Measurements from ENCODE around the gene SPOCK3.

Gene SPOCK3

DNA sequence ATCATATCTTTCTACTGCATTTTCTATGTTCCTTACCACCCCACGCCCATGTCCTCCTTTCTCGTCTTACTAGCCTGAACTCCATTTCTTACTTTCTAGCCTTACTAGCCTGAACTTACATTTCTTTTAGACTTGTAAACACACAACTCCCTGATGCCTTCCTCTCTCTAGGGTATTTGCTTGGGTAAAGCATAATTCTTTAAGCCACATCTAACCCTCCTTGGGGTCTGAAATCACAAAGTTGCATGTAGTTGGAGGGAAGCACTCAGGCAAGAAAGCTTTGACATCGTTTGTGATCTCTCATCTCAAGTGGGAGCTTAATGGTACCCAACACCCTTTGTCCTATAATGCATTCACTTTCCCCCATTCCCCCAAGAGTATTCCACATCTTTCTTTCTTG is 124.4 kb downstream of the SPOCK3 start:
- TF ChIP-seq, protein P1, sequence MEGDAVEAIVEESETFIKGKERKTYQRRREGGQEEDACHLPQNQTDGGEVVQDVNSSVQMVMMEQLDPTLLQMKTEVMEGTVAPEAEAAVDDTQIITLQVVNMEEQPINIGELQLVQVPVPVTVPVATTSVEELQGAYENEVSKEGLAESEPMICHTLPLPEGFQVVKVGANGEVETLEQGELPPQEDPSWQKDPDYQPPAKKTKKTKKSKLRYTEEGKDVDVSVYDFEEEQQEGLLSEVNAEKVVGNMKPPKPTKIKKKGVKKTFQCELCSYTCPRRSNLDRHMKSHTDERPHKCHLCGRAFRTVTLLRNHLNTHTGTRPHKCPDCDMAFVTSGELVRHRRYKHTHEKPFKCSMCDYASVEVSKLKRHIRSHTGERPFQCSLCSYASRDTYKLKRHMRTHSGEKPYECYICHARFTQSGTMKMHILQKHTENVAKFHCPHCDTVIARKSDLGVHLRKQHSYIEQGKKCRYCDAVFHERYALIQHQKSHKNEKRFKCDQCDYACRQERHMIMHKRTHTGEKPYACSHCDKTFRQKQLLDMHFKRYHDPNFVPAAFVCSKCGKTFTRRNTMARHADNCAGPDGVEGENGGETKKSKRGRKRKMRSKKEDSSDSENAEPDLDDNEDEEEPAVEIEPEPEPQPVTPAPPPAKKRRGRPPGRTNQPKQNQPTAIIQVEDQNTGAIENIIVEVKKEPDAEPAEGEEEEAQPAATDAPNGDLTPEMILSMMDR (IDR thresholded peaks at IDR 0.05; ENCODE audit: low read depth, low read length, missing control alignments) = no peak
- no peak for DNase-seq (ENCODE audit: low read depth)
- no peak overlapping the region for H3K4me3 ChIP-seq (ENCODE audit: low read depth, low read length)

- TF ChIP-seq, protein P1 (IDR thresholded peaks at IDR 0.05; ENCODE audit: low read depth, low read length, missing control alignments) = no peak
- no peak for DNase-seq (ENCODE audit: low read depth)
- no peak overlapping the region for H3K4me3 ChIP-seq (ENCODE audit: low read depth, low read length)
Observed at GRCh38 chr4:167105857-167106256, 128.4 kb downstream of the SPOCK3 start.

GRCh38 chr4:167102475-167102874 is 131.8 kb downstream of the SPOCK3 start:
- TF ChIP-seq, protein P1 (IDR thresholded peaks at IDR 0.05; ENCODE audit: low read depth, low read length, missing control alignments) = no peak
- no peak for DNase-seq (ENCODE audit: low read depth)
- no peak overlapping the region for H3K4me3 ChIP-seq (ENCODE audit: low read depth, low read length)

GRCh38 chr4:167101035-167101434 is 133.3 kb downstream of the SPOCK3 start:
- no peak for DNase-seq (ENCODE audit: low read depth)
- TF ChIP-seq, protein P1 (IDR thresholded peaks at IDR 0.05; ENCODE audit: low read depth, low read length, missing control alignments) = no peak
- H3K4me3 ChIP-seq (ENCODE audit: low read depth, low read length) = no peak overlapping the region

DNA sequence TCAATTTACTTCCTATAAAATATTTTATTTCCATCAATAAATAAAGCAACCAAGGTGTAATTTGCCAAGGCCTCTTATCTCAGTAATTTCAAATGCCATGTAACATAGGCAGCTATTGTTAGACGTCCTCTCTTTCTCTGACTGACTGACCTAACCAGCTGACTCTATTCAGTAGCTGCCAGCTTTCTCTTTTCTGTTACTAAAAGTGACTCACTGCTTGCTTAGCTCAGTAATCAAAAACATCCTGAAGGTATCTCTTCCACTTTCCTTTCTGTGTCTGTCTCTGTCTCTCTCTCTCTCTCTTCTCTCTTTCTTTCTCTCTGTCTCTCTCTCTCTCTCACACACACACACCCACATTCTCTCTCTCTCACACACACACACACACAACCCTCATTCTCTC is 134.2 kb downstream of the SPOCK3 start:
- TF ChIP-seq, protein P1 (IDR thresholded peaks at IDR 0.05; ENCODE audit: low read depth, low read length, missing control alignments) = no peak
- H3K4me3 ChIP-seq (ENCODE audit: low read depth, low read length) = no peak overlapping the region
- no peak for DNase-seq (ENCODE audit: low read depth)

DNA sequence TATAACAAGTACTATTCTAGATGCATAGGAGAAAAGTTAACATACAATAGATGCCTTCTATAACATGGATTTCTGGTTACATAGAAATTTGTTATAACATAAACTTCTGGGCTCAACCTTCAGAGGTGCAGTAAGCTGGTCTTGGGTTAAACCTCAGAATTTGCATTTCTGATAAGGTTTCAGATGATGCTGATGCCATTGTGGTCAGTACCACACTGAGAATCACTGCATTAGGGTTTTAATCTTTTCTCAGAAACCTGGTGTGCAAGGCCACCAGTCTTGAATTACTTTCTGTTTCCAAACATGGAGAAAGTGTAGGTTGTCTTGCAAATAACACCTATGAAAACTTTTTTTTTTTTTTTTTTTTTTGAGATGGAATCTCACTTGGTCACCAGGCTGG is 146.2 kb downstream of the SPOCK3 start:
- H3K4me3 ChIP-seq (ENCODE audit: low read depth, low read length) = no peak overlapping the region
- TF ChIP-seq, protein P1 (IDR thresholded peaks at IDR 0.05; ENCODE audit: low read depth, low read length, missing control alignments) = no peak
- no peak for DNase-seq (ENCODE audit: low read depth)

DNA sequence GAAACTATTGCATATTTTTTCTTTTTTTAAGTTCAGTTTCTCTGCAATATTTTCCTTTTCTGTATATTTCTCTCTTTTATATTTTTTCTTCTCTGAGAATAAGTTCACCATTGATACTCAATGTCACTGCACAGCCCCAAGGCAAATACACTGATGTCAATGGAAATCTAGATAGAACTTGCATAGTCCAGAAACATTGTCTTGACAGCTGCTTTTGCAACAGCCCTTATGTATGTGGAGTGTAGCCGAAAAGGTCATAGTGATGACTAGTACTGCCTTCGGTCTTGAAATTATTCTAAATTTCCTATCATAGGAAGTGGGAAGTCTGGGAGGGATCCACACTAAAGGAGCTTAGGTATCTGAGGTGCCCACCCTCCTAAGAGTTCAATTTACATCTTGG is 150.0 kb downstream of the SPOCK3 start:
- DNase-seq (ENCODE audit: low read depth) = no peak
- H3K4me3 ChIP-seq (ENCODE audit: low read depth, low read length) = no peak overlapping the region
- TF ChIP-seq, protein P1 (IDR thresholded peaks at IDR 0.05; ENCODE audit: low read depth, low read length, missing control alignments) = no peak
